Activated CD8-positive, alpha-beta memory T cell treated with anti-CD3 and anti-CD28 coated beads for 1 hour (primary cell): Measurements from ENCODE around the gene ROMO1.

ENCODE experiments used
- DNase-seq, 2 donors: peaks; one replicate each; pipeline ENCODE4 v3.0.0-alpha.2; 2020; ENCODE audit warnings: low read depth in 1 of 2; ENCODE audit errors: extremely low read depth in 1 of 2

ROMO1 gene

DNA sequence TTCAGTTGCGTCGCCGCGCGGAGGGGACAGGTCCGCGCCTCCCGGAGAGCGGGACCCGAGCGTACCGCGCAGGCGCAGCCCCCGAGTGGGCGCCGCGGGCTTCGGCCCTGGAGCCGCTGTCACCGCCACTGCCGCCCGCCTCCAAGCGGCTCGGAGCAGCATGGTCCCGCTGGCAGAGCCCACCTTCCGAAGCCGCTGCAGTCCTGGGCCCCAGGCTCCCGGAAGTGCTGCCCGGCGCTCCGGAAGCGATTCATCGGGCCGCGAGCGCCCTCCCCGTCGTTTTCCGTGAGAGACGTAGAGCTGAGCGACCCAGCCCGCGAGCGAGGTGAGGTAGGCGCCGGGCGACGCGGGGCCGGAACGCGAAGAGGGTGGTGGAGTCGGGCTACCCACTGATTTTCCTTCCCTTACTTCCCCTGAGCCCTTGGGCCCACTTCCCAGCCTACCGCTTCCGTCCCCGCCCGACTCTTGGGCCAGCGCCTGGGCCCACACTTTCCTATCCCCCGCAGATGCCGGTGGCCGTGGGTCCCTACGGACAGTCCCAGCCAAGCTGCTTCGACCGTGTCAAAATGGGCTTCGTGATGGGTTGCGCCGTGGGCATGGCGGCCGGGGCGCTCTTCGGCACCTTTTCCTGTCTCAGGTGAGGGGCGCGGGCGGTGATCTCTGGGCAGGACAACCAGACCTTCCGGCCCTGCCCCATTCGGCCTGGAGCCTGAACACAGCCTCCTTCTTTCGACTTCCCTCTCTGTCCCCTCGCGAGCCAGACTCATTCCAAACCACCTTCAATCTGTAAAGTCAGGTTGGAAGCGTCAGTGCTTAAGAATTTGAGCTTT lies at the start of gene ROMO1, which contains the start of gene NFS1:
ROMO1 (plus strand) TSS at position 279 of the 830 bp plus-strand sequence; CDS start at position 507, 228 bp downstream.
NFS1 (minus strand) TSS at position 226 of the 830 bp plus-strand sequence; CDS start at position 162, 64 bp downstream.
- peak; percentile 61 to 76 for DNase-seq

DNA sequence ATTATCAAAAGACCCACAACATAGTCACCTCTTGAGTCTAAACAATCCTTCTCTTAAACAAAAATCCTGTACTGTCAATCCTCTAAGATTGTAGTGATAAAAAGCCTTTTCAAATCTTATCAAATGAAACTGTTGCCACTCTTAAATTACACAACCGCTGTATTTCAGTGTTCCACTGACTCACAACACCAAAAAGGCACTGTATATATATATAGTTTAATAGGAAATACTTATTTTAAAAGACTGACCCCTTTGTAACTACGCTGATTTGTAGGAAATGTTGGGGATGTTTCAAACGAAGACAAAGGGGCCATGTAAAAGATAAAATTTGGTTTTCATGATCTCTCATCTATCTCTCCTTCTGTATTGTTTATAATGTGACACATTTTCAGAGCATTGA lies 48.6 kb upstream of the ROMO1 start:
- DNase-seq: no peak

DNA sequence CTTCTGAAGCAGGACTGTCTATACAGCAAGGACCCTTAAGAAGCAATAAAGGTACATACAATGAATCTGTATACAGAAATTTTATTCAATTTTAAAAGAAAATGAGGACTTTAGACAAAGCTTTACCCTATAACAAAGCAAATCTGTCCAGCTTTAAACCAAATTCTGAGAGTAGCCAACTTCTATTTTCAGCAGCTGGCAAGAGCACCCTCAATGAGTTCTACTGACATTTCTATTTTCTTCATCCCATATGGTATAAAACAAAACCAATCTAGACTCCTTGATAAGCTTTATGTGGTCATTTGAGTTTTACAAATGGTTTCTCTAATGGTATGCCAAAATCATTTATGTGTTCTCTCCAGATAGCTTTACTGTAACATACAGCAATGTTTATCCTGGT lies 47.2 kb upstream of the ROMO1 start:
- DNase-seq: no peak

DNA sequence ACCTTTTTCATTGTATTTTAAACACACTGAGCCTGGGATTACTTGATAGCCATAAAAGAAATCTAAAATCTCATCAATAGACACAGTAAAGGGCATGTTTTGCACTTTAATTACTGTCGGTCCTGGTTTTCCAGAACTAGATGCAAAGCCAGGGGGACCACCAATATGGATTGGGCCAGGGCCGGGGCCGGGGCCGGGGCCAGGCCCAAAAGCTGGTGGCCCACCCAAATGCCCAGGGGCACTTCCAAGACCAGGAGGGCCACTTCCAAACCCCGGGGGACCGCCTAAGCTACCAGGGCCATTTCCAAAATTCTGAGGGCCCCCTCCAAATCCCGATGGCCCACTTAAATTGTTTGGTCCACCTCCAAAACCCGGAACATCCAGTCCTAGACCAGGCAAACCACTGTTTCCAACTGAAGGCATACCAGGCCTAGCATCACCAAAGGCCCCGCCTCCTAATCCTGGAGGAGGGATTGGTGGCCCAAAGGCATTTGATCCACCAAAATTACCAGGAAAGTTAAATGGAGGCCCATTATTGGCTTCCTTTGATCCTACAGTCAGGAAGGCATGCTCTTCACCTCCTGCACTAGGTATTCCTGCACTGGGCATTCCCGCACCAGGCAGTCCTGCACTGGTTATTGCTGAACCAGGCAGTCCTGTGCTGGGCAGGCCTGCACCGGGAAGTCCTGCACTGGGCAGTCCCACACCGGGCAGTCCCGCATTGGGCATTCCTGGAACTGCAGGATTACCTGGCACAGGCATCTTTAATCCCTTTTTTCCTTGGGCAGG lies 46.4 kb upstream of the ROMO1 start:
- no peak for DNase-seq

DNA sequence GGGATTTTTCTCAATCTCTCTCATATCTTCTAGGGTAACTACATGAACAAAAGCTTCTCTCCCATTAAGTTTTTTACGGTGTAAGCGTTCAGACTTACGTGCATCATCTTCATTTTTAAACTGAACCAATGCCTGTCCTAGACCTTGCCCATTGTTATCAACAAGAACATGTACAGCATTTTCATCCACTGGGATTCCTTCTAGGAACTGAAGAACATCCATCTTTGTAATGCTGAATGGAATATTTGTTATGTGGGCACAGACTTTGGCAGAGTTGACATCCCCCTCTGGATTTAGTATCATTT lies 45.8 kb upstream of the ROMO1 start:
- DNase-seq: no peak

DNA sequence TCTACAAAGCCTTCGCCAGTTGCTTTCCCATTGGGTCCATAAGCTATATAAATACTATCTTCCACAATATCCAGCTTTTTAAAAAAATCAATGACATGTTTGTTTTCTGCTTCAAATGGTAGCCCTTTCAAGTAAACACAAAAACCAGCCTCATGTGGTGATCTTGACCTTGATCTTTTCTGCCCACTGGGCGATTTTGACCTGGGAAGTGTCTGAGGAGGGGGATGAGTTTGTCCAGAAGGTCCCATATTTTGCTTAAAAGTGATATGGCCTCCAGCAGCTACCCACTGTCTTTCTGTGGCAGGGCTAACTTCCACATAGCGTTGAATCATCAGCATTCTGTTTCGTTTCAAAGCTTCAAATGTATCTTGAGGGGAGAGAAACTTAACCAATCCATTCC lies 45.3 kb upstream of the ROMO1 start:
- no peak for DNase-seq

DNA sequence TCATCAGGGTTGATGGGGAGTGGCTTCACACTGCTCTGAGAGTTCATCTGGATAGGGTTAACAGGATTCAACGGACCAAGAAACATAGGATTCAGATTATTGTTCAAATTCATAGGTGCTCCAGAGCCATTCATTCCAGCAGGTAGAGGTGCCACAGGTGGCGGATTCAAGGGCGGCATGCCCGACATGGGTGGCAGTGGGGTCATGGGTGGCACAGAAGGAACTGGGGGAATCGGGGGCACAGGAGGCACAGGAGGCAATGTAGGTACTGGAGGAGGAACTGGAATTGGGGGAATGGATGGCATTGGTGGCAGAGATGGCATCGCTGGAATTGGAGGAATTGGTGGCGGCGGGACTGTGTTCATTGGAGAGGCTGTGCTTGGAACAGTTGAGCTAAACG lies 44.8 kb upstream of the ROMO1 start:
- no peak for DNase-seq

DNA sequence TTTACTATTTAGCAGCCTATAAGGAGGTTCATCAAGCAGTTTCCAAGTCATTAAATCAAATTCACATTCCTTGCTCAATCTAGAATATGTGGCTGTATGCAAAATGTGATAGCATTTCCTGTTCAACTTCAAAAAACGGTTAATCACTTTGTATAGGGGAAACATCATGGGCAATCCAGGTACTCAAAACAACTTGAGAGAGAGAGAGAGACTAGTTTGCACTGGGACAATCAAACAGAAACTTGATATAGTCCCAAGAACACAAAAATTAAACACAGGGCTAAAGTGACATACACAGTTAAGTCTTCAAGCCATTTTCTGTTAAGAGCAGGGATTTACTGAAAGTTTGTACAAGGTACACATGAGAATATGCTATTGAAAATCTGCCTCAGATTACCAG lies 41.9 kb upstream of the ROMO1 start:
- DNase-seq: no peak

DNA sequence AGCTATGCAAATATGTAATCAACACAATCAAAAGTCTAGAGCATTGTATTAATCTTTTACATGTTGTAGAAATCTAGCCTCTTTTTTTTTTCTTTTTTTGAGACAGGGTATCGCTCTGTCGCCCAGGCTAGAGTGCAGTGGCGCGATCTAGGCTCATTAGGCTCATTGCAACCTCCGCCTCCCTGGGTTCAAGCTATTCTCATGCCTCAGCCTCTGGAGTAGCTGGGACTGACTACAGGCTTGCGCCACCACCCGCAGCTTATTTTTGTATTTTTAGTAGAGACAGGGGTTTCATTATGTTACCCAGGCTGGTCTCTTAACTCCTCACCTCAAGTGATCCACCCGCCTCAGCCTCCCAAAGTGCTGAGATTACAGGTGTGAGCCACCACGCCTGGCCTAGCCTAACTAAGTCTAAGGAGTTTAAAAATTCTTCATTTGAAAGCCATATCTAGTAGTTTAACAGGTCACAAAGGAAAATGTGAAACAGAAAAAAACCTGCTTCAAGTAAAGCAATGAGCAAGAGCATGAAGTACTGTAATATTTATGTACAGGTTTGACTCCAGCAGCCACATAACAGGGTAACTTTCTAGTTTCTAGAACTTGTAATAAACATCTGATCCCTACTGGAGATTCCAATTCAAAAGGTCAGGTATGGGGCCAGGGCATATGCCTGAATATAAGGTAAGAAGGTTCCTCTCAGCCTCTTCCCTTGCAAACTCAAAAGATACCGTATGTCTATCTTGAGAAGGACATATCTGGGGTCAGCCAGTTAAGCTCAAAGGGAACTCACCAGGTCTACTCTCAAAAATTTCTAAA lies 38.9 kb upstream of the ROMO1 start:
- DNase-seq: no peak

DNA sequence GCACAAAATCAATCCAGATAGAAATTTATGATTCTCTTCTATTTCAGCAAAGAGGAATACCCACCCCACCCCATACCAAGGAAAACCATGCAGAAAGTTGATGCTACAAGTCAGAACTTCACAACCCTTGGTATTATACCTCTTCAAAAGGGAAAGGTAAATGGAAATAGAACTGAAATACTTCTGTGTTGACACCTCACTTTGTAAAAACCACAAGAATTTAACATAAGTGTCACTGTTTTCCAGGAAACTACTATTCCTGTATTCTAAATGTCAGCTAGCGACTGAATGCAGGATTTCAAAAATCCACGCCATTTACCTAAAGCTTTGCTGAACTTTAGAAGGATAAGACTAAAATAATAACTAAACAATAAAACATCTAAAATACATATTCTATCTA lies 38.2 kb upstream of the ROMO1 start:
- DNase-seq: no peak

DNA sequence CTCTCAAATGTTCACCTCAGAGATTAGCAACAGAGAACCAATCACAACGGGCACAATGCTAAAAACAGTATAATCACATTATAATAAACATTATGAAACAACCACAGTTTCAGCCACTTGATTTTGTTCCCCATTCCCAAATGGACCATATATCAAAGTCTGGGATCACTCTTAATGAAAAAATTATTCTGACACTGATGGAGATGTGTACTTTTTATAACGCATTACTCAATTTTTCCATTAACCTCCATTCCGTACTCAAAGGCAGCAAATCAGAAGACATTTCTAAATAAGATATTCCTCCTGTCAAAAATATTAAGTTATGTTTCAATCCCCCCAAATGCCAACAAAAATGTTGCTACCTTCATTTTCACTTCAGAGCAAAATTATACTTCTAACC lies 37.3 kb upstream of the ROMO1 start:
- no peak for DNase-seq

DNA sequence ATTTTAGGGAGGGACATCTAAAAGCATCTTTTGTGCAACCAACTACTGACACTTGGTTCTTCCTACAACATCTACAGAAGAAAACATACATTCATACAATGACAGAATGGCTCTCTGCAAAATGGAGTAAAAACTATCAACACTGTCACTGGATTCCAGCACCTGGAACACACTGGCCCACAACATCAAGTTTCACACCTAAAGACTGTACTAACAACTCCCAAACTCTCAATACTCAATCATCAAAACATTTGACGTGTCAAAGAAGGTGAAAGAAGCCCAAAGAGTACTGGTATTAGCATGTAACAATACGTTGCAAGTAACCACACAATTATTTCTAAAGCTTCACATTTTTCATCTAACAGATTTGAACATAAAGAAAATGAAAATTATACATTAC lies 36.7 kb upstream of the ROMO1 start:
- no peak for DNase-seq

DNA sequence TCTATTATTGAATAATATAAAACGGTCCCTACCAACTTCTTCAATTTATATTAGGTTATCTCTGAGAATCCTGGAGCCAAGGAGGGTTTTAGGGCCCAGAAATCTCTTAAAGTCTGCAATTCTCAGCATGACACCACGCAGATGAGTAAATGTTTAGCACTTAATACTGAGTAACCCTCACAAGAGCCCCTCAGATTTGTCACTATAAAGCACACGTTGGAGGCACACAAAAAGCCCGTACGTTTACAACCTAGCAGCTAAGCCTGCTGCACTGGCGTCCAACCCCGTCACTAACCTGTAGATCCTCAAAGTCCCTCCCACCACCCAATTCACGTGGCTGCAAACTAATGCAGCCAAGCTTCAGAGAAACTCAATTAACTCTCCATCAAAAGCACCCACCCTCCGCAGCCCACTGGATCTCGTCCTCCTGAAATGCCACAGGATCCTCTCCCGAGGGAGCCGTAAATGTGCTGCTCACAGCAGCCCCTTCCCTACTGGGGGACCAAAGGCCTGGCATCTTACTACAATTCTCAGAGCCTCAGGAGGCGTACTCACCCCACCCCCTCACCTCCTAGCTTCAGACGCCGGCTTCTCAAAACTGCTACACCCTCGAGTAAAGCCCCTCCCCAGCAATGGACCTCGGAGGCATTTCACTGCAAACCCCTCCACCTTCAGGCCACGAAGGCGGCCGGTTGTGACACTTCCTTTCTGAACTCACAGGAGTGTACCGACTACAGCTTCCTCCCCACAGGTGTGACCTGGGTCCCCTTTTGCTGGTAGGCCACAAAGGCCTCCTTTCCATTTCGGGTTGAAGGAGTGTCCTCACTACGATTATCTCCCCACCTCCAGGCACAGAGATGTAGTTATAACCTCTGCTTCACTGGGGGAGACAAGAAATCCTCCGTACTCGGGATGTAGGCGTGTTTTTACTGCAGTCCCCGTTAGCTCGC lies 35.4 kb upstream of the ROMO1 start:
- DNase-seq: peak; percentile 19 to 36

DNA sequence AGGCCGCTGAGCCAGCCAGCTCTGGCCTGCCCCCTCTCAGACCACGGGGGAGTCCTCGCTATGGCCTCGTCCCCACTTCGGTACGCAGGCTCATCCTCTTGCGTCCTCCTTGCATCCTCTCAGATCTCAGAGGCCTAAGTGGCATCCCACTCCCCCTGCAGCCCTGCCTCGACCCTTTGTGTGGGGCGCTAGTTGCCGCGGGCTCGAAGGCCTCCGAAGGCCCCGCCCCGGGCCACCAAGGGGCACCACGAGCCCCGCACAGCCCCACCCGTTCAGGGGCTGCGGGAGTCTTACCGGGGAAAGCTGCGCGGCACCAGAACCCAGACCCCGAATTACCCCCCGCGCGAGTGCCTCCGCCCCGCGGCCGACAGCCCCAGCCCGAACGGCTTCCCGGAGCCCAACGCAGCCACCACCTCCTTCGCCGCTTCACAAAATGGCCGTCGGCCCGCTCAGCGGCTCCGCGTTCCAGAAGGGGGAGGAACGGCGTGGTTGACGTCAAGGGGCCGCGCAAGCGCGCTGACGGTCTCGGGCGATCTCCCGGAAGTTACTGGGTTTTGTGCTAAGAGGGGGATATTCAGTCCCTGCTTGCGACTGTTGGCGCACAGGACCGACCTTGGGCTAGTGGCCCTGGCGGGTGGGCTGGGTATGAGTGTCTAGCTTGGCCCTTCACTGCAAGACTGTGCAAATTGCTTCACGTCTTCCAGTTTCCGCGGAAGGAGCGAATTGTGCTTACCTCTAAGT lies 34.6 kb upstream of the ROMO1 start, which contains the start of the genes CPNE1 and RBM12:
CPNE1 (minus strand) TSS at position 435 of the 741 bp plus-strand sequence. CDS start 31,977 bp downstream, outside the sequence.
RBM12 (minus strand) TSS at position 435 of the 741 bp plus-strand sequence. CDS start 9,578 bp downstream, outside the sequence.
- DNase-seq: peak; percentile 83

DNA sequence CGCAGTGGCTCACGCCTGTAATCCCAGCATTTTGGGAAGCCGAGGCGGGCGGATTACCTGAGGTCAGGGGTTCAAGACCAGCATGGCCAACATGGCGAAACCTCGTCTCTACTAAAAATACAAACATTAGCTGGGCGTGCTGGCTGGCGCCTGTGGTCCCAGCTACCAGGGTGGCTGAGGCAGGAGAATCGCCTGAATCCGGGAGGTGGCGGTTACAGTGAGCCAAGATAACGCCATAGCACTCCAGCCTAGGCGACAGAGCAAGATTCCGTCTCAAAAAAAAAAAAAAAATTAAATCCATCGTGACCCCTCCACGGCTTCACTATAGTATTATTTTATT lies 33.3 kb upstream of the ROMO1 start:
- no peak for DNase-seq

DNA sequence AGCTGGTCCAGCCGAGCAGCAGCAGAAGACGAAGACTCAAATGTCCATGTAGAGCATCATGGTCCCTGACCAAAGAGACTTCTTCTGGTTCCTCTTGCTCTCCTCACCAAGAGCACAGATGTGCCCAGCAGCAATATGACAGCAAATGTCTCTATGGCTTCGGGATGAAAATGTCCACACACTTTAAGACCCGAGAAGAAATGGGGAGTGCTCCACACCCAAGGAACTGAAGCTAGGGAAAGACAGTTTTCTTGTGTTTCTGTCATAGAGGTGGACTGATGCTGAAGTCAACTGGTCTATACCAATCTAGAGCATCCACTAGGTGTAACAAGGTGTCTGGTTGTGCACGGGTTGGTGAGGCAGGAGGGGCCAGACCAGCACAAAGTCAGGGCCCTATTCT lies 30.0 kb upstream of the ROMO1 start:
- no peak for DNase-seq

DNA sequence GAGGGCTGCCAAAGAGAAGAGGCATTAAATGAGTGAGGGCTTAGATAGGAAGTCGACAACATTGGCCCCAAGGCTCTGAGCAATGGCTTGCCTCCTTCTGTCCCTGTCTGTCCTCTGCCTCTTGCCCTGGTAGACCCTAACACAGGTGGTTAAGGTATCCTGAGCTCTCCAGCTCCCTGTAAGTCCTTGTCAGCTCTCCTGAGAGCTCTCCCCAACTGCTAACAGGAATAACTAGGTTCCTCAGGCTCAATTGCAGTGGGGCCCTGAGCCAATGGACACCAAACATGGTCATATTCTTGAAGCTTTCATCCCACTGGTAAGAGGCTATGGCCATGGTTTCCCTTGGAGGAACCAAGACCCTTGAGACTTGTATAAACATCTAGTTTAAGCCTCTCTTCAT lies 29.5 kb upstream of the ROMO1 start:
- DNase-seq: no peak

DNA sequence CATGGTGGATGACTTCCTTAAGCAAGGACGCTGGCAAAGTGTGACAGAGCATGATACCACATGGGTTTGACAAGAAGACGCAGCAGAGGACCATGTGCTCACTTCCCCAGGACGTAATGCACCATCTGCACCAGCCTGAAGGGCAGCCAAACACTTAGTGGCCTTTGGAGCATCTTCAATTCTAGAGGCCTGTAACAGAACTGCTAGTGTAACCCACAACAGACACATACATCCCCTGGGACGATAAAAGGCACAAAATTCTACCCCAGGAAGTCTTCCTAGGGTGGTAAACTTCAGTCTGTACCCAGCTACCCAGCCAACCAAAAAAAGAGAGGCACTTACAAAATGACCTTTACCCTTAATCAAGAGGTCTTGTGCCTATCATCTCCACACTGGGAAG lies 25.3 kb upstream of the ROMO1 start:
- no peak for DNase-seq

DNA sequence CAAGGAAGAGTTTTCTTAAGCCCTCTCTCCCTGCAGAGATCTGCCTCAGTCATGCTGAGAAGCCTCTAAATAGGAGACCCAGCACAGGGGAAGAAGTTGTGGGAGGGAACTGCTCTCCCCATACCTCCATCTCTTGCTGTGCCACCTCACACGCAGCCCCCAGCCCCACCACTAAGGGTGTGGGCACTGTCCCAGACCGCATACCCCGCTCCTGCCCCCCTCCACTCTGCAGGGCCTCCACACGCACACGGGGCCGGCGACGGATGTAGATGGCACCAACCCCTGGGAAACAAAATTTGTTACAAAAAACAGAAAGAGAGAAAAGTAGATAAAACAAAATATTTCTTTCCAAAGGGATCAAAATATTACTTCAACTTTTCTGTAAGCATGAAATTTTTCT lies 24.3 kb upstream of the ROMO1 start:
- DNase-seq: no peak
